COLO668 (cell line): ENCODE measurements around the gene FANCM.

Source experiments
- DNase-seq: peaks from one replicate; lab custom pipeline; 2025; ENCODE audit not compliant: unreplicated experiment; lab: John Stamatoyannopoulos, UW

The FANCM gene

GRCh38 chr14:45227566-45227965 is 91.8 kb downstream of the FANCM start:
- DNase-seq: no peak

GRCh38 chr14:45238988-45239387 is 103.3 kb downstream of the FANCM start:
- DNase-seq: no peak

- no peak for DNase-seq
These were observed 107.0 kb downstream of the FANCM start for GRCh38 chr14:45242706-45243105.

GRCh38 chr14:45246151-45246550 is 110.4 kb downstream of the FANCM start:
- no peak for DNase-seq

- DNase-seq: no peak
These were observed 111.0 kb downstream of the FANCM start for GRCh38 chr14:45246691-45247090.

- no peak for DNase-seq
These were observed 111.7 kb downstream of the FANCM start for GRCh38 chr14:45247427-45247826.

GRCh38 chr14:45249856-45250575 is 114.3 kb downstream of the FANCM start:
- DNase-seq: no peak
